NCI-H2227 (cell line): ENCODE results near the gene CDC42BPB.

ENCODE experiments used
- DNase-seq: peaks from one replicate; lab custom pipeline; 2025; ENCODE audit not compliant: unreplicated experiment; lab: John Stamatoyannopoulos, UW

CDC42BPB gene, protein sequence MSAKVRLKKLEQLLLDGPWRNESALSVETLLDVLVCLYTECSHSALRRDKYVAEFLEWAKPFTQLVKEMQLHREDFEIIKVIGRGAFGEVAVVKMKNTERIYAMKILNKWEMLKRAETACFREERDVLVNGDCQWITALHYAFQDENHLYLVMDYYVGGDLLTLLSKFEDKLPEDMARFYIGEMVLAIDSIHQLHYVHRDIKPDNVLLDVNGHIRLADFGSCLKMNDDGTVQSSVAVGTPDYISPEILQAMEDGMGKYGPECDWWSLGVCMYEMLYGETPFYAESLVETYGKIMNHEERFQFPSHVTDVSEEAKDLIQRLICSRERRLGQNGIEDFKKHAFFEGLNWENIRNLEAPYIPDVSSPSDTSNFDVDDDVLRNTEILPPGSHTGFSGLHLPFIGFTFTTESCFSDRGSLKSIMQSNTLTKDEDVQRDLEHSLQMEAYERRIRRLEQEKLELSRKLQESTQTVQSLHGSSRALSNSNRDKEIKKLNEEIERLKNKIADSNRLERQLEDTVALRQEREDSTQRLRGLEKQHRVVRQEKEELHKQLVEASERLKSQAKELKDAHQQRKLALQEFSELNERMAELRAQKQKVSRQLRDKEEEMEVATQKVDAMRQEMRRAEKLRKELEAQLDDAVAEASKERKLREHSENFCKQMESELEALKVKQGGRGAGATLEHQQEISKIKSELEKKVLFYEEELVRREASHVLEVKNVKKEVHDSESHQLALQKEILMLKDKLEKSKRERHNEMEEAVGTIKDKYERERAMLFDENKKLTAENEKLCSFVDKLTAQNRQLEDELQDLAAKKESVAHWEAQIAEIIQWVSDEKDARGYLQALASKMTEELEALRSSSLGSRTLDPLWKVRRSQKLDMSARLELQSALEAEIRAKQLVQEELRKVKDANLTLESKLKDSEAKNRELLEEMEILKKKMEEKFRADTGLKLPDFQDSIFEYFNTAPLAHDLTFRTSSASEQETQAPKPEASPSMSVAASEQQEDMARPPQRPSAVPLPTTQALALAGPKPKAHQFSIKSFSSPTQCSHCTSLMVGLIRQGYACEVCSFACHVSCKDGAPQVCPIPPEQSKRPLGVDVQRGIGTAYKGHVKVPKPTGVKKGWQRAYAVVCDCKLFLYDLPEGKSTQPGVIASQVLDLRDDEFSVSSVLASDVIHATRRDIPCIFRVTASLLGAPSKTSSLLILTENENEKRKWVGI (N-terminal part only)

DNA sequence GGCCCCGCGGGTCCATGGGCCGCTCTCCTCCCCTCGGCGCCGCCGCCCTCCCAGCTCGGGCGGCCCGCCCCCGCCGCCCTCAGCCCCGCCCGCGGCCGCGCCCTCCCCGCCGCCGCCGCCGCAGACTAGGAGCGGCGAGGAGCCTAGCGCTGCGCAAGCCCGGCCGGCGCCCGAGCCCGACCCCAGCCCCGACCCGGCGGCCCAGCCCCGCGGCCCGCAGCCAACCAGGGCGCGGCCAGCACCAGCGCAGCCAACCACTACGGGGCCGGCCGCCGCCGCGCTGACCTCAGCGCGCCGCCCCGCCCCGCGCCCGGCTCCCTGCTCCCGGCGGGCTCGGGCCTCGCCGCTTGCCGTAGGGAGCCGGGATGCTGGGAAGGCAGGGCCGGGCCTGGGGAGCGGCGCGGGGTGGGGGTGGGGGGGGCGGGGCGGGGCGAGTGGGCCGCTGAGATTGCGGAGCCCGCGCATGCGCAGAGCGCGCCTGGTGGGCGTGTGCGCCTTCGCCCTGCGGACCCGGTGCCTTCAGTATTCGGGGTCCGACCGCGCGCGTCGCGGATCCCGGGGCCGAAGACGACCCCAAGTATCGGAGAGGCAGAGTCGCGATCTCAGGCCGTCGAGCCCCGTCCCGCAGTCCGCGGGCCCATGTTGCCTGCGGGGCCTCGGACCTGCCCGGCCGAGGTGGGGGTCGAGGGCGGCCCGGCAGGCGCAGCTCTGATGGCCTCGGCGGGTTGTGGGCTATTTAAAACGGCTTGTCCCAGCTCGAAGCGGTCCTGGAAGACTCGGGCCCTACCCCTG, at the start of gene CDC42BPB:
Gene CDC42BPB (minus strand): TSS at position 178 of the 792 bp plus-strand sequence. CDS start 376 bp downstream, outside the sequence.
- peak; percentile 95 for DNase-seq

DNA sequence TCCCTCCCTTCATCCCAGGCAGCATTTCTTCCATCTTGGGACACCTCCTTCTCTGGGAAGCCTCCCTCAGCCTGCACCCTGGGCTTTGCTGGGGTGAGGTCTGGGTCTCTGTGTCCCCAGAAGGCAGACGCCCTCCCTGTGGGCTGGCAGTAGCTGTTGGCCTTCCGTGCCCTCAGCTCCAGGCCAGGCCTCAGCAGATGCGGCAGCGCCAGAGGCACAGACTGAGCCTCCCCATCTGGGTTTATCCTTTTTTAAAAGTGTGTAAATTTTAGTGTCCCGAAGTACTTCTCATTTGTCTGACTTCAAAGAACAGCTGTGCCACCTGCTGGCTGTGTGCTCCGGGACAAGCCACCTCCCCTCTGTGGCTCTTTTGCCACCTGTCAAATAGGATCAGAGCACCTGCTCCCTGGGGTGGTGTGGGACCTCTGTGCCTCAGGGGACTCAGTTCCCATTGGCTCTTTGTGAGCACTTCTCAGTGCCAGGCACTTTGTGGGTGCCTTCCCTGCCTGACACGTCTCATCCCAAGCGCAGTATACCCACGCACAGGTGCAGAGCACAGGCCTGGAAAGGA, 48.3 kb upstream of the CDC42BPB start:
- no peak for DNase-seq

DNA sequence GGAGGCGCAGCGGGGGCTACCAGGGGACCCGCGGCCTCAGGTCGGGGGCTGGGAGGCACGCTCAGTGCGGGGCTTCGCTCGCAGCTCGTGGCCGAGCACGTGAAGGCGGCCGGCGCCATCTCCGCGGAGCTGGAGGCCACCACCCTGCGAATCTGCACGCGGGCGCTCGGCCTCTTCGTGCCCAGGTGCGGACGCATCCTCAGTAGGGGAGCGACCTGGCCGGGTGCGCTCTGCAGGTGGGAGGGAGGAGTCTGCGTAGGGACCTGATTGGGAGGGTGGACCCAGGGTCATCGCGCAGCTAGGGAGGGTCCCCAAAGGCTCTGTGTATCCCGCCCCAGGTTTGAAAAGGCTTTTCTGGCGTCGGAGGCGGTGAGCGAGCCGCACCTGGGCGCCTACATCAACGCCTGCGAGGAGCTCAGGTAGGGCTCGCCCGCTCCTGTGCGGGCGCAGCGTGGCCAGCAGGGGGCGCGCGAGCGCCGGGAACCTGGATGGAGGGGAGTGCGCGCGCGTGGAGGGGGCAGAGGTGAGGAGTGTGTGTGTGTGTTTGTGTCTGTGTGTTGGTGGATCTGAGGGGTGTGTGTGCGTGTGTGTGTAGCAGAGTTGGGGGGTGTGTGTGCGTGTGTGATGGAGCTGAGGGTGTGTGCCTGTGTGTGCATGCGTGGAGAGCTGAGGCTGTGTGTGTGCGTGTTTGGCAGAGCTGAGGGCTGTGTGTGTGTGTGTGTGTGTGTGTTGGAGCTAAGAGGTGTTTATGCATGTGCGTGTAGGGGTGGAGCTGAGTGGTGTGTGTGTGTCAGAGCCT, 47.5 kb upstream of the CDC42BPB start:
- DNase-seq = peak; percentile 76

DNA sequence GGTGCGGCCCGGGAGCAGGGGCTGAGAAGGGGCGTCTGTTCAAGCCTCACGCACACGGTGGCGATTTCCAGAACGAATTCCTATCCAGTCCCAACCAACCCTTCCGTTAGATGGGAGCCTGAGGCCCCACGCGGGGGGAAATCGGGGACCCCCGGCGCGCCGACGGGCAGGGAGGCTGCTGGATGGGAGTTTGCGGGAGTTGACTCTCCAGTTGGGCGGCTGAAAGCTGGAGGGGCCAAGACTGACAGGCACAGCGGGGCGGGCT, 47.0 kb upstream of the CDC42BPB start:
- DNase-seq = no peak

DNA sequence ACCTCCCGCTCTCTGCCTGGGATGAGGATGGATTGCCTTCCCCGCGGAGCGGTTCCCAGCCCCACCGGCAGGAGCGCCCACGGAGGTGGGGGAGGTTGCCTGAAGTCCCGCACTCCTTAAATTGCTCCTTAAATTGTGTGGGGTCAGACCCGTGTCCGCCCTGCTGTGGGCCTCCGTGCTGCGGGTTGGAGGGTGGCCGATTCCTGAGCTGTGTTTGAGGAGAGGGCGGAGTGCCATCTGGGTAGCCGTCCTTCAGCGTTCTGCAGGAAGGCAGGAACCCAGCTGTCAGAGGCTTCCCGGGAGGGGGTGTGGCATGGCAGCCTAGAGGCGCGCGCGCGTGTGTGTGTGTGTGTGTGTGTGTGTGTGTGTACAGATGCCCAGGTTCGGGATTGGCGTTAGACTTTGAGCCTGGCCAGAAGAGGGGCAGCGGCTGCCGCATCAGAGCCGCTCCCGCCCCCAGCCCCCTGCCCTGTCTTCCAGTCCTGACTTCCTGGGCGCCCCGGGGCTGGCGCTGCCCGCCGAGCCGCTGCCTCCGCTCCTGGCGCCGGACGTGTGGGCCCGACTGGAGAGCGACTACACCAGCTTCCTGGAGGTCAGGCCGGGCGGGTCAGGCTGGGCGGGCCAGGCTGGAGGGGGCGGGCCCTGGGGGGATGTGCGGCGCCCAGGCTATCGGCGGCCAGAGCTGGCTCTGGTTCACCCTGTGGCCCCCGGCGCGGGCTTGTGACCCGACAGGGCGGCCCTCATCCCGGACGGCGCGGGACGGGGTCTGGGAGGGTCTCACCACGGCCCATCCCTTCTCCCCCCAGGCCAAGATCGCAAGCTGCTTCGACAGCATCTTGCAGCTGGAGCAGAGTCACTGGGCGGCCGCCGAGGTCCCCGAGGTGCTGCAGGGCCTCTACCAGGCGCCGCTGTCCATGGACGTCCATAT, 46.4 kb upstream of the CDC42BPB start:
- DNase-seq = peak; percentile 86

DNA sequence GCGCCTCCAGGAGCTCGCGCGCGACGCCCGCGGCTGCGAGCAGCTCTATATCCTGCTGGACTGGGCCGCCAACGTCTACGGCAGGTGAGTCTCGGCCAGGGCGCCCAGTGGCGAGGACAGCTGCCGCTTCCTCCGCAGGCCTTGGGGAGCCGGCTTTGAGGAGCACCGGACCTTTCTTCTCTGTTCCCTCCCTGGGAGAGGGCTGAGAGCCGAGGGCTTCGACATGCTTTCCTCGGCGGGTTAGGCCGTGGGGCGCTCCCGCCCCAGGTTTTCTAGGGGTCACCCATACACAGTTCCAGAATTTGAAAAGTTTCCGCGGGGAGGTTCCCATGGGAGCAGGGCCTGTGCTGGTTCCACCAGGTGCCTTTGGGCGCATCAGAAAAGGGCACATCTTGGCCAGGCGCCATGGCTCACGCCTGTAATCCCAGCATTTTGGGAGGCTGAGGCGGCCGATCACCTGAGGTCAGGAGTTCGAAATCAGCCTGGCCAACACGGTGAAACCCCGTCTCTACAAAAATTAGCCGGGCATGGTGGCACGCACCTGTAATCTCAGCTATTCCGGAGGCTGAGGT, 45.4 kb upstream of the CDC42BPB start:
- no peak for DNase-seq

DNA sequence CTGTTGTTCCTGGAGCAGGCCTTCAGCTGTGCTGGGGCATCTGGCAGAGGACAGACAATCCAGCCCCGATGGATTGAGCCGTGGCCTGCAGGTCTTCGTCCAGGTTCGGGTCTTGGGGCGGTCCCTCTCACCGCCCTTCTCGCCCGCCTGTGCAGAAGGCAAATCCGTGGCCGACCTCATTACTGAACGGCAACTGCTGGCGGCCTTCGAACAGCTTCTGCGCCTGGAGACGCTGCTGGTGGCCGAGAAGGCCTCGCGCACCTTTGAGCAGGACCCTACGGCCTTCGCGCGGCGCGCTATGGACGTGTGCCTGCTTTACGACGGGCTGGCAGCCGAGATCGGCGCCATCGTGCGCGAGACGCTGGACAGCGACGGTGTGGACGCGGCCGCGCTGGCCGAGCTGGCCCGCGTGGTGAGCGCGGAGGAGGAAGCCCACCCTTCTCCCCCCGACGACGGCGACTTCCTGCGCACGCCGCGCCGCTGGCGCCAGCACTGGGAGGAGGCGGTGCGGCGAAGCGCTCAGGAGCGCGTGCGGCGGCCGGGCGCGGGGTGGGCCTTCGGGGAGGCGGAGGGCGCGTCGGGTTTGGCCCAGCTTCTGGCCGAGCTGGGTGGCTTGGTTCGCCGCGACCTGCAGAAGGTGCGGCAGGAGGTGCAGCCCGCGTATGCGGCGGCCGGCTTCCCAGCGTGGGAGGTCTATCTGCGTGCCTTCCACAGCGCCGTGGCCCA, 44.8 kb upstream of the CDC42BPB start:
- DNase-seq = no peak

DNA sequence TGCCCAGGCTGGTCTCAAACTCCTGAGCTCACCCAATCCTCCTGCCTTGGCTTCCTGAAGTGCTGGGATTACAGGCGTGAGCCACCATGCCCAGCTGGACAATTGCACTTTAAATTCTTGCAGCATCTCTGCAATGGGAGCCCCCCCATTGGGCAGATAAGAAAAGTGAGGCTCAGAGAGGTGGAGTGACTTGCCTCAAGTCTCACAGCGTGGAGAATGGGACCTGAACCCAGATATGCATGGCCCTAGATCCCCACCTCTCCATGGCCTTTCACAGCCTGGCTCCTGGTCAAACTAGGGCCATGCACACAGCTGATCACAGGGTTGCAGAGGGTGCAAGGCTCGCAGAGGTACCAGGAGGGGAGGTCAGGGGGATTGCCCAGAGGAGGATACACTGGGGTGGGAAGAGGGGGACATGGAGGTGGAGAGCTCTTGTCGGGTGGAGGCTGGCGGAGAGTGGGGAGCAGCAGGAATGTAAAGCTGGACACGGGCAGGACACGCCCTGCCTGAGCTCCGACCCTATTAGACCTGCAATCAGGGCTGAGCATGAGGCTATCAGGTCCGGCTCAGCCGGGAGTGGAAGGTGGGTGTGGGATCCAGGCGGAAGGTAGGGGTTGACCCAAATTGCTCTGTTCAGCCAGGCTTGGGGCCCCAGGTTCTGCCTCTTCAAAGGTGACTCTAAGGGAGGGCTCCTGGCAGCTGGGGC, 44.1 kb upstream of the CDC42BPB start:
- DNase-seq = no peak

DNA sequence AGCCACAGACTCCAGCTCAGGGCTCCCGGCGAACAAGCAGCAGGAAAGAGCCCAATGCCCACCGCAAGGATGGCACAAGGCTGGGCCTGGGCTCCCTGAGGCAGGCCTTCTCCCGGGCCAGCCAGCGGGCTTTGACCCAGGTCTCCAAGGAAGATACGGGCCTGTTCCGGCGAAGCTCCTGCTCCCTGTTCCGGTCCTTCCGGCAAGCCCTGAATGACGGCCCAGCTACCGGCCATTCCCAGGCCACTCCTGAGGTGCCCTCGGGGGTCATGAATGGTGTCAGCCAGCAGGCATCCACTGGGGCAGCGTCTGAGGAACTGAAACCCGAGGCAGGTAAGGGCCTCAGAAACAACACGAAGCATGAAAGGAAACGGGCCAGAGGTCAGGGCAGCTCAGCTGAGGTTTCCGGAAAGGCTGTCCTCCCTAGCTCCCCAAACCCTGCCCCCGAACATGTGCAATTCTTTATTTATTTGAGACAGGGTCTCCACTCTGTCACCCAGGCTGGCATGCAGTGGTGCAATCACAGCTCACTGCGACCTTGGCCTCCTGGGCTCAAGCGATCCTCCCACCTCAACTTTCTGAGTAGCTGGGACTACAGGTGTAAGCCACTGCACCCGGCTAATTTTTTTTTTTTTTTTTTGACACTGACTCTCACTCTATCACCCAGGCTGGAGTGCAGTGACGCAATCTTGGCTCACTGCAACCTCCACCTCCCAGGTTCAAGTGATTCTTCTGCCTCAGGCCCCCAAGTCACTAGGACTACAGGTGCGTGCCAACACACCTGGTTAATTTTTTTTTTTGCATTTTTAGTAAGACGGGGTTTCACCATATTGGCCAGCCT, 43.2 kb upstream of the CDC42BPB start:
- no peak for DNase-seq

DNA sequence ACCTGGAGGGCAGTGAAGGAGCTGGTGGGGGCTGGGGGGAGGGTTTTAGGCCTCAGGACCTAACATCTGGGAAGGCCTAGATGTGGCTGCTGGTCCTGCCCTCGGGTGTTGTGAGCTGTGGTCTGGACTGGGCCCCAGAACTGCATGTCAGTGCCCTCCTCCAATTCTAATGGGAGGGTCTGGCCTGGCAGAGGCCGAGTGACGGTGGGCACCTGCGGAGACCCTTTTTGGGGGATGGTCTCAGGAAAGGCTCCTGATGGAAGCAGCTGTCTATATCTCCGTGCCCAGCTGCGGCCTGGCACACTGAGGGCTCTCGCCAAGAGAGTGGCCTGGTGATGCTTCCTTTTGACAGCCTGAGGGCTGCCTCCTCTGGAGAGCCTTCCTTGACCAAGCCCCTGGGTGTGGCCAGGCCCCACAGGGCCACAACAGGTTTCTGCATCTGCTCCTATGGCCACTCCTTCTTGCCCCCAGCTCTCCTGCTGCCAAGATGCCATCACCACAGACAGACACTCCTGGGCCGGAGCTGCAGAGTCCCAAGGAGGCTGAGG, 42.5 kb upstream of the CDC42BPB start:
- no peak for DNase-seq

DNA sequence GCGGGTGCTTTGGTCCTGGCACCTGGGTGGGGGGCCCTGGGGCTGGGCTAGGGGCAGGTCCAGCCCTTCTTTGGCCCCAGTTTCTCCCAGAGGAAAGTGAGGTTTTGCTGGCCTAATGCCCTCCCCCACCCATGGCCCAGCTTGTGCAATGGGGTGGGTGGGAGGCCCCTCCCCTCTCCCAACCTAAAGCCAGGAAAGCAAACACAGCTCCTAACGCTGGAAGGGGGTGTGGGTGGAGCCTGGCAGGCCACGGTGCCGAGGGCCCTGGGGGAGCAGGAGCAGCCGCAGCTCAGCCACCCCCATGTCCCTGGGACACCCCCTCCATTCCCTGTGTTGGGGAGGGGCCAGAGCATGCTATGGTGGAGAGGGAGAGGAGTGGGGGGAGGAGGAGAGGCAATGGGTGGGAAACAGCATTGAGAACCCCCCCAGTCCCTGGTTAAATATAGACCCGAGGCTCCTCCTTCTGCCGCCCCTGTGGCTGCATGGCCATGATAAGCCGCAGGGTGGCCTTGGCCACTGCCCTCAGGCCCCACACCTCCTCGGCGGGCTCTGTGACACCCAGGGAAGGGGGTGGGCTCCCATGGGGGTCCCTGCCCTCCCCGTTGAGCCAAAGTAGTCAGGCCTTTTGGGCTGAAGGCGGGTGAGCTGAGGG, 41.9 kb upstream of the CDC42BPB start:
- DNase-seq = no peak

DNA sequence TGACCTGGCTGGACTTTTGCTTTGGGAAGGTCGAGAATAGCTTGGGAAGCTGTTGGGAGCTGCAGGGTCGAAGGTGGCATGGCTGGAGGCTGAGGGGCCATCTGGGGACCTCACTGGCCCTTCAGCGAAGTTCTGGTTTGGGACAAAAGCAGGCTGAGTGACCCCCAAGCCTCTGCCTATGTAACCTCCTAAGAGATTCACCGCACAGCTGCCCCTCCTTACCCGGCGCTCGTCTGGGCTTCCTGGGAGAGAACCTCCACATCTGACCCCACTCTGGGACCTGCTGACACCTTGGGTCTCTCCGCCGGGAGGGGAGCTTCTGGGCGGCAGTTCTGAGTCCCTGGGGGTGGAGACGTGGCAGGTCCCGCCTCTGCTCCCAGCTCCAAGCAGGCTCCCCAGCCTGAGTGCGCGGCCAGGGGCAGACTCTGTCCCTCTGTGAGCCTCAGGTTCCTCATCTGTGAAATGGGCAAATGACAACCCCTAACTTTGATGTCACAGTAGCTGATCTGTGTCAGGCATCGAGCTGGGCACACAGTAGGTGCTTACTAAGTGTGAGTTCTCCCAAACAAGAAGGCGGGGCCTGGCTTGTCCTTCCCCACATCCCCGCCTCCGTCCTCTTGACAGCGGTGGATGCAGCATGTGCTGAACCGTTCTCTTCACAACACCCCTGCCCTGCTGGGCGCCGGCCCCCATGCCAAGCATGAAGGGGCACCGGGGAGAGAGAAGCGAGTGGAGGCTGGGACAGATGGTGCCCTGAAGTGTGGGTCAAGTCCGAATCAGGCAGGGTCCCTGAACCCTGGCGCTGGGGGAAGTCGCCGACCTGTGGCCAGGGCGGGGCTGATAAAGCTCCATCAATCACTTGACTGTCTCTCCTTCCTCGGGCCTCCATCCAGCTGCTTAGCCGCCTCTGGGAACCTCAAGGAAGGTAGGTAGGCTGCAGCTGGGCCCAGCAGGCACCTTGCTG, 40.9 kb upstream of the CDC42BPB start:
- DNase-seq = no peak

DNA sequence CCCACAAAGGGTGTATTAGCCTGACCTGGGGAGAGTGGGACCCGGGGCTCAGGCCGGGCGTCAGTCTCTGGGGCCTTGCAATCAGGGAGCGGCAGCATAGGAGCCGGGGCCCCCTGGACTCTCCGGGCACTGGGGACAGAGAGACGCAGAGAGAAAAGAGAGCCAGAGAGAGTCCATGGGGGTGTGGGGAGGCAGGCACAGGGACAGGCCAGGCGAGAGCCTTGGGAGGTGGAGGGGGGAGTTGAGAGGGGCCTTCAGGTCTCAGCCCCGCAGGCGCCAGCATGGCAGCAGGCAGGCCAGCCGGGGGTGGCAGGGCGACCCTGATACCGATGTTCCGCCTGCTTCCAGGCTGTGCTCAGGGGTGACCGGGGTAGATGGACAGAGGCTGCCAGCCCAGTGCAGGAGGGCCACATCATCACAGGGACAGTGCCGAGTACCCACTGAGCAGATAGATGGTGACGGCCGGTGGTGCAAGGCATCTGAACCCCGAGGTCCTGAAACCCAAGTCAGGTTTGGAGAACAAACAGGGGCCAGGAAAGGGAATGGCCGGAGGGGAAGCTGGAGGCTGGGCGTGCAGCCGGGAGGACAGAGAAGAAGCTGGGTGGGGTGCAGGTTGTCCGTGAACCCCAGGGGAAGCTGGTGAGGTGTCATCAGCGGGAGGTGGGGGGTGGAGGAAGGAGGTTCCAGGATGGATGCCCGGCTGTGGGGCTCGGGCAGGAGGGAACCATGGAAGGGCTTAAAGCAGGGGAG, 40.1 kb upstream of the CDC42BPB start:
- no peak for DNase-seq
